H1 (cell line): ENCODE results near the gene UQCR10. TPM values are rescaled to one million over a fixed set of nuclear protein-coding genes. Genes with fewer than 3 reads are reported as not detected.

Experiments used
- GABPA ChIP-seq: IDR thresholded peaks from 2 replicates; pipeline ENCODE4 v1.6.1; 2011; ENCODE audit warnings: mild to moderate bottlenecking, low read length, moderate library complexity, borderline replicate concordance; ENCODE audit not compliant: insufficient read depth
- RXRA ChIP-seq: IDR thresholded peaks from 2 replicates; pipeline ENCODE4 v1.6.1; 2011; ENCODE audit warnings: low read depth, mild to moderate bottlenecking, low read length, moderate library complexity; ENCODE audit not compliant: insufficient read depth
- polyA plus RNA-seq, 7 experiments: library from polyadenylated mRNA; depleted of rRNA in 3 of 7; stranded (reverse) in 5 of 7; unstranded in 2 of 7; fragments of >200 nt in 5 of 7; fragments of 200-250 nt in 2 of 7; gene quantifications; 1 replicate in 5 of 7; 2 replicates in 1 of 7; 4 replicates in 1 of 7; pipeline versions ENCODE4 v1.2.1 to v1.2.3, GENCODE V29; 2011 to 2013; ENCODE audit warnings: missing spikeins in 2 of 7, mixed read lengths in 2 of 7
- total RNA-seq: library from RNA; stranded (reverse); fragmentation: NEBNext Ultra II Directional; extraction: Animal tissue kit (Norgen Biotek cat#: 25700); gene quantifications from 2 replicates; pipeline ENCODE4 v1.2.1, GENCODE V29; 2021

UQCR10 gene
- total and polyA plus RNA-seq, 2 of the 8 experiments (the other 6 are each of a cell fraction or from before 2014, with no cell fraction given) = 102 to 260 TPM

DNA sequence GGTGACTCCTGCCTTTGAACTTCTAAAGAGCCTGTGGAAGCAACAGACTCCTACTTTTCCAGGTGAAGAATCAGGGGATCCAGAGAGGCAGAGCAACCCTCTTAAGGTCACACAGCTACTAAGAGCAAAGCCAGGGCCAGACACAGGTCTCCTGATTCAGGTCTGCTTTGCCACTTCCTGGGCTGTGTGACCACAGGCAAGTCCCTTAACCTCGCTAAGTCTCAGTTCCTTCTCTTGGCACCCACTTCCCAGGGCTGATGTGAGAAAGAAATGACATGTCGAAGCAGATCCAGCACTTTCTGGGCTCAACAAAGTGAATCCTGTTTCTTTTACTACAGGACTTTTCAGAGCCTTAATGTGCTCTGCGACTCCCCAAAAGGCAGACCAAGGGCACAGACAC is 30.2 kb downstream of the UQCR10 start (continued):
- TF ChIP-seq RXRA = no peak
- no peak for TF ChIP-seq GABPA
